A549 treated with Mapracorat at 1 μM for 4 hours (cell line): ENCODE data around the gene ZNF563. TPM values are rescaled to one million over a fixed set of nuclear protein-coding genes. Genes with fewer than 3 reads are reported as not detected.

ENCODE experiments used
- total RNA-seq: library from RNA; stranded (reverse); fragments of 200-300 nt; extraction: Qiagen RNA extraction; gene quantifications from 5 replicates; pipeline ENCODE4 v1.2.3, GENCODE V29; 2022

The ZNF563 gene
- not detected in 5 replicates for total RNA-seq

GRCh38 chr19:12333162-12334159 is at the start of gene ZNF563:
Gene ZNF563, minus strand, starts transcription at chr19:12333633. Its CDS starts 151 bp downstream, at chr19:12333482.

GRCh38 chr19:12365236-12366162 is 32.1 kb upstream of the ZNF563 start, which contains the start of gene ZNF442:
Gene ZNF442, minus strand, starts transcription at chr19:12365683. Its CDS starts 2,052 bp downstream, at chr19:12363631.

GRCh38 chr19:12294249-12295158 is 38.9 kb downstream of the ZNF563 start, which contains the start of gene ZNF44:
Gene ZNF44, minus strand, starts transcription at chr19:12294883. Its CDS starts 189 bp downstream, at chr19:12294694.

Other genes with a start within 250 kb of the ZNF563 start
- not detected in 5 replicates for gene ZNF20, start 193.3 kb downstream of the ZNF563 start, total RNA-seq
- not detected in 5 replicates for gene ZNF625, start 176.9 kb downstream of the ZNF563 start, total RNA-seq
- 0.98 to 1.8 TPM (median 1.2 TPM) in 5 replicates for gene ZNF136, start 170.5 kb downstream of the ZNF563 start, total RNA-seq
- 0.46 to 0.93 TPM (median 0.81 TPM) in 5 replicates for gene ZNF44, start 38.8 kb downstream of the ZNF563 start, total RNA-seq
- gene ZNF442, start 32.0 kb upstream of the ZNF563 start, total RNA-seq: not detected in 5 replicates
- 0.83 to 1.8 TPM (median 1.5 TPM) in 5 replicates for gene ZNF799, start 67.6 kb upstream of the ZNF563 start, total RNA-seq
- gene ZNF443, start 107.4 kb upstream of the ZNF563 start, total RNA-seq: 0.72 to 1.5 TPM (median 0.88 TPM) in 5 replicates
- gene ZNF709, start 151.2 kb upstream of the ZNF563 start, total RNA-seq: not detected in 5 replicates
- 1.4 to 2.5 TPM (median 1.7 TPM) in 5 replicates for gene ZNF564, start 217.8 kb upstream of the ZNF563 start, total RNA-seq